HG03280 (cell line): ENCODE data around the gene PTPRG.
"Not testable (repeated sequence)": the region's sequence is repeated elsewhere in the genome, so short reads cannot be mapped to it uniquely, and the experiment has no call there.

Source experiments
- ATAC-seq: cut with Tn5 transposase; IDR thresholded peaks from one replicate; pipeline ENCODE4 v1.9.1; 2021; ENCODE audit warnings: mild to moderate bottlenecking, moderate library complexity; ENCODE audit not compliant: unreplicated experiment

PTPRG gene

DNA sequence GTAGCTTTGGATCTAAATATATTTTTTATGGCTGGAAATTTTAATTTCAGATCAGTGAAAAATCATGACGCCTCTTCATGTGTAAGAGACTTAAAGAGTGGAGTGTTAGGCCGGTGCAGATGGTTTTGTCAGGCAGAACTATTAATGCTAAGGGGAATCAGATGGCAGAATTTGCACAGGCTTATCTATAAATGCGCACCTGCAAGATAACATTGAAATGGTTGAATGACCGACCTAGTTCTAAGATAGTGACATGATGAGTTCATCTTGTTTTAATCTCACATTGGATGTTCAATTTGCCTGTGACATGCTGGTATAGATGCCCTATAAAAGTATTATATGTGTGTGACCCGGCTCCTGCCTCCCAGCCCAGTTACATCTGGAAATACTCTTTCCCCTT lies 471.4 kb downstream of the PTPRG start:
- no peak for ATAC-seq

DNA sequence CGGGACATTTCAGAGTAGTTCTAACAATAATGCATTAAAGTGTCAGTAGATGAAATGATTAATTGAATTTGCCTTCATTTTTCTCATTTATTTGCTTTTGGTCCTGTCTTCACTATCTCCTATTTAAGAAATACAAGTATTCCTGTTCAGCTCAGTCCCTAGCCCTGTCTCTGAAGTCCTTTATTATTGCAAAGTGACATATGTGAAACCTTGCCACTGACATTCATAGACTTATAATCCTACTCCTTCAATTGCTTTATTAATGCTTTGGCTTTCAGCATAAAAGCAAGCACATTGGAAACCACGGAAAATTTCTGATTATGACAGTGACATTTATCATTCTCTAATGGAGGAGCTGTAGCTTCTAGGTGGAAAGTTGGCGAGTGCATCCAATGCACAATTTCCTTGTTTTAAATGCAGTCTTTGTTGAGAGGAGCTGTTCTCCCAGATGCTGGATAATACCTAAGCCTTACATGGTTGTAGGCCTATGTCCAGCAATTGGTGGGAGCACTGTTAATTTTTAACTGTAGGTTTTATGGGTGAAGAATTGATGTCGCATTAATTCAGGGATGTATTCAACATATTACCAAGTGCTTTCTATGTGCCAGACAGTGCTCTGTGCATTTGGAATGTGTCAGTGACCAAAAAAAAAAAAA lies 474.2 kb downstream of the PTPRG start:
- no peak for ATAC-seq

DNA sequence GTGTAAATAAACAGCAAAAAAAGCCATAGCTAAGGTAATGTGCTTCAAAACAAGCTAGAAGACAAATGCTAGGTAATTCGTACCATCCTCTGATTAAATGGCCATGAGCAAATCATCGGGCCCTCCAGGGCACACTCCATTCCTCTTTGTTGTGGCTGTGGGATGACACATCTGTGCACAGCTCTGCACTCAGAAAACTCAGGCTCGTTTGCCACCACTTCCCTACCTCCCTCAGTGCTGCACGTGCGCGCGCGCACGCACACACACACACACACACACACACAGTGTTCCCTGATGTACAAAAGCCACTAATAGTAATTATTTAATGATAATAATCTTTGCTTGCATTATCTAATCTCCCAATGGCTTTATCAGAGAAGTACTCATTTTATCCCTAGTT lies 475.4 kb downstream of the PTPRG start:
- no peak for ATAC-seq

DNA sequence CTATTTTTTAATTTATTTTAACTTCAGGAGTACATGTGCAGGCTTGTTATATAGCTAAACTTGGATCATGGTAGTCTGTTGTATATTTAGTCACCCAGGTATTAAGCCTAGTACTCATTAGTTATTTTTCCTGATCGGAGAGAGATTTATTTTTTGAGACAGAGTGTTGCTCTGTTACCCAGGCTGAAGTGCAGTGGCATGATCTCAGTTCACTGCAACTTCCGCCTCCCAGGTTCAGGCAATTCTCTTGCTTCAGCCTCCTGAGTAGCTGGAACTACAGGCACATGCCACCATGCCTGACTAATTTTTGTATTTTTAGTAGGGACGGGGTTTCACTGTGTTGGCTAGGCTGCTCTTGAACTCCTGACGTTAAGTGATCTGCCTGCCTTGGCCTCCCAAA lies 477.4 kb downstream of the PTPRG start:
- ATAC-seq: not testable (repeated sequence)

DNA sequence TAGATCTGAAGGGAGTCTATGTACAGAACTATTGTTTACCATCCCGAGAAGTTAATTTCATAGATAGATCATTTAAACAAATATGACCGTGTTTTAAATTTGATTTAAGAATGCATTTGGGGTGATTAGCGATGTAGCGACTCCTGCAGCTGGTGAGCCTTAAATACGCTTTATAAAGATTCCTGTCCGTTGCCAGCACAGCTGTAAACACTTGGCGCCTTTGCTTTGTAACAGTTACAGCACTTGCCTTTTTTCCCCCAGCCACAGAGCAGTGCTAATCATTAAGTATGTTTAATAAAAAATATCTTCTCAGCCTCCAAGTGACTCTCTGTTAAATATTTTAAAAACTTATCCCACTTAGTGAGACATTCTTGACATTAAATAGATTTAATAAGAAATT lies 478.2 kb downstream of the PTPRG start:
- ATAC-seq: no peak

DNA sequence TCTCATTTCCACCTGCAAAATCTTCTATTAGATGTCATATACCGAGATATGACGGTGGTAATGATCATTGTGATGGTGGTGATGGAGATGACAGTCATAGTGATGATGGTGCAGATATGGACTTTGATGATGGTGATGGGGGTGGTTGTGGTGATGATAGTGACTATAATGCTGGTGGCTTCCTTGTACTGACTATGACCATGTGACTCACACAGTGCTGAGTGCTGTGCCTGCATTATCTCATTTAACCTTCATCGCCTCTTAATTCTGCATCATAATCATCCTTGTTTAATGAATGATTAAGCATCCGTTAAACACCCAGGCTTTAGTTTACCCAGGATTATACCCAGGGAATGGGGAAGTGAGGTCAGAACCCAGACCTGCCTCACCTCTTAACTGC lies 480.3 kb downstream of the PTPRG start:
- no peak for ATAC-seq

DNA sequence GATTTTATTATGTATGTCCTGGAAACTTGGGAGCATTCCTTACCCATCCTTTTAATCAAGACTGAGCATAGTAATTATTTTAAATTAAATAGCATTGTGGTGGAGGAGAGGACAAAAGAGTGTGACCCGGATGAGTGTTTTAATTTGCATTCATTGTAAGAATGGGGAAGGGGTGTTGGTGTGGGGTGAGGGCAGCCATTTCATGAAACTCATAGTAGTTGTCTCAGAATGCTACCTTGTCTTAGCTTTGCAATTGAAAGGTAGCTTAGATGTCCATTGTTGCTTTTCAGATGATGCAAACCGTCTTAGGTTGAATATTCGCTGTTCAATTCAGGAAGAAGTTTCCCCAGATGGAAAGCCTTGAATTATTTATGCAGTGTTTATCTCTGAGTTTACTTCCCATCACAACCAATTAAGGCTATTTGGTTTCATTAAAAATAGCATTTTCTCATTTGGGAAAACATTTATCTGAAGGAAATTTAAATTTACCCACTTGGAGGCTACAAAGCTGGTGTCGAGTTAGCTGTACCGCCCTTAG lies 483.6 kb downstream of the PTPRG start:
- no peak for ATAC-seq

DNA sequence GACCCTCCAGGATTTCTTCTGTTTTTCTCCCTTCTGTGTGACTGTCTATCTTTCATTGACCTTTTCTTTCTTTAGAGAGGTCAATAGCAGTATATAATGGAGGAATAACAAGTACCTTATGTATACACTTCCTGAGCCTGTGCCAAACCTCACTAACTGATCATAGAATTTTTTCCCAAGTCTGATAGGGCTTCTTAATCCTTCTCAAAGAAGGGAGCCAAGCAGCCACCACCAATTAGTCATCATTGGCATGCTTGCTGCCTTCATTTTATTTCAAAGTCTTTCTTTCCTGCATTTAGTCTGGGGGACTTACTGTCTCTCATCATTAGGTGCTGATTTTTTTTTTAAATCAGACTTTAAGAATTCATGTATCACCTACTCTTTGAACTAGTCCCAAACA lies 485.0 kb downstream of the PTPRG start:
- no peak for ATAC-seq

DNA sequence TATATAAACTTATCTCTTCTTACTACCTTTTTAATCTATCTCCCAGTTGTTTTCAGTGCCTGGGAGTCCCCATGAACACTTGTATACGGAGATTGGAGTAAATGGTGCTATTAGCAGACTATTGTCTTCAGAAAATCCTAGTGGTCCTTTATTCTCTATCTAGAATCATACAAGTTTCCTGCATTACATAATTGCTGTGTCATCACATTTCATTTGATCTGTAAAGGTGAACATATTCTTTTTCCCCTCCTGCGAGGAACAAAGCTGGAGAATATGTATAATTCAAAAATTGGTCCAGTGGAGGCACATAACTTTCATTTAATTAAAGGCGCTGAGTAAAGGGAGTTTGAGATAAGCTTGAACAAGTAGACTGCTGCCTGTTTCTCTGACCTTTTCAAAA lies 487.2 kb downstream of the PTPRG start:
- no peak for ATAC-seq

DNA sequence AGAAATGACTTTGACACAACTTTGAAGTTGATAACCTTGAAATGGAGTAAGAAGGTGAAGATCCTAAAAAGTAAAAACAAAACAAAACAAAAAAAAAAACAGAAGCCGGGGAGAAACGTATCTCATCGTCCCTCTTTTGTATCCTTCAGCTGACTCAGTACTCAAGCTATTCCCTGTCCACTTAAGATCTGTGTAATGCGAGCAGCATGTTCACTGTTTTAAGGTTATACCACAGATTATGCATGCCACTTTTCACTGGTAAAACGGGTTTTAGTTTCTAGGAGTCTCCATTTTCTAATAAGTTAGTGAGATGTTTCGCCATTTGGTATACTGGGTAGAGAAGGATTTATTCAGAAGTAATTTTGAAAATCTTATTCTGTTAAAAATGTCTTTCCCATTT lies 487.7 kb downstream of the PTPRG start:
- no peak for ATAC-seq

DNA sequence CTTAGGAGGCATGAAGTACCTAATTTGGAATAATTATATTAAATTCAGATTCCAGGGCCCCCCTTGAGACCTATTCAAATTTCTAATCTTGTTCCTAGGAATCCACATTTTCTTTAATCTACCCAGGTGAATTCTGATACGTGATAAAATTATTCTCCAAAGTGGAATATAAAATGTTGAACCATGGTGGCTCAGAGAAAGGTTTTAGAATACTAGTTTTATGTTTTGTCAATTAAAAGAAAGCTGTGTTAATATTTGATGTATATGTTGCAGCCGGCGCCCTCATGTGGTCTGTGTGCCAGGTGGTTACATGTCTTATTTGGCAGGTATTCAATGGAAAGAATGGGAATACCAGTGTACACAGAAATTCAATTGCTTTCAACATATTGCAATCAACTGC lies 490.1 kb downstream of the PTPRG start:
- no peak for ATAC-seq

DNA sequence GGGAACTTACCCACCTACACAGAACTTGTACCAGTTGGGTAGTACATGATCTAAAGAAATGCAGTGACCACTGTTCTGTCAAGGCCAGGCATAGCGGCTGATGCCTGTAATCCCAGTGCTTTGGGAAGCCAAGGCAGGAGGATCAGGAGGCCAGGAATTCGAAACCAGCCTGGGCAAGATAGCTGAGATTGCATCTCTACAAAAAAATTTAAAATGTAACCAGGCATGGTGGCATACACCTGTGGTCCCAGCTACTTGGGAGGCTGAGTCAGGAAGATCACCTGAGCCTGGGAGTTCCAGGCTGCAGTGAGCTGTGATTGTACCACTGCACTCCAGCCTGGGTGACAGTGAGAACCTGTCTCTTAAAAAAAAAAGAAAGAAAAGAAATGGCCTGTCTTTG lies 491.0 kb downstream of the PTPRG start:
- ATAC-seq: no peak

DNA sequence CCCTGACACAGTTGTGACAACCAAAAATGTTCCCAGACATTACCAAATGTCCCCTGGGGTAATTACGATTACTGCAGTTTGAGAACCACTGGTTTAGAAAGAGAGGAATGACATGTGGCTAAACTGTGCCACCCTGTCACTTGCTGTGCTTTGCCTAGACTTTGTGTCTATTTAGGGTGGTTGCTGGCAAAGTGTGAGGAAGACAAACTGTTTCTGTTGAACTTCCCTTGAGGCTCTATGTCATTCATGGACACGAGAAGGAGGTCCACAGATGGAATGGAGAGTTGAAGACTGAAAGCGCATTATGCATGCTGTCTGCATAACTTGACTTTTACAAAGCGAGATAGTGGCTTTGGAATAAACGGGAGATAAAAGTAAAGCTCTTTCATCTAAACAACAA lies 495.3 kb downstream of the PTPRG start:
- no peak for ATAC-seq

DNA sequence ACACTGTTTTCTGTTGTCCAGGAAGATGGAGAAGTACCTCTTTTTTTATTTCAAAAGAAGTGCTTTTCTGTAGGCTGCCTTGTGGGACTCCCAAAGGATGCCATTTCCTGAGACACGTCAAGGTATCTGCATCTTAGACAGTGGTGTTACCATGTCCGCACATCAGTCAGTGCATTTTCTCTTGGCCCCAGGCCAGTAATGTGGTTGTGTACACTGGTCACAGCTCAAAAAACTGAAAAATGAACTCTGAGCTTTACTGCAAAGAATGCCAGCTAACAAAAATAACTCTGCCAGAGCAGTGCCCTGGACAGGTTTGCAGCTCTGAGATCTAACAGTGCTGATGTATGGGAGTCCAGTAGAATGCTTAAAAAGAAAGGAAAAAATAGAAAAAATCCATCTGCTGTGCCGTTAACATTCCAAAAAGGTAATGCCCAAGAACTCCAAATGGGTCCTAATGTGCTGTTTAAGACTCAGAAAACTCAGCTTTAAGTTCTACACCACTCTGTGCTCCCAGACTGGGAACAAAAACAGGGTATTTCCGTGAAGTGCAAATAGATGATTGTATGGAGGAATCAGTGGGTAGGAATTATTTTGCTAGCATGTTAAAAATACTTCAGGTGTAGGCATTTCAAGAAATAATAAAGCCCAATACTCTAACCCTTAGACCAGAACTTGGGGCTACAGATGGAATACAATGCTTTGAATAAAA lies 496.1 kb downstream of the PTPRG start:
- no peak for ATAC-seq

DNA sequence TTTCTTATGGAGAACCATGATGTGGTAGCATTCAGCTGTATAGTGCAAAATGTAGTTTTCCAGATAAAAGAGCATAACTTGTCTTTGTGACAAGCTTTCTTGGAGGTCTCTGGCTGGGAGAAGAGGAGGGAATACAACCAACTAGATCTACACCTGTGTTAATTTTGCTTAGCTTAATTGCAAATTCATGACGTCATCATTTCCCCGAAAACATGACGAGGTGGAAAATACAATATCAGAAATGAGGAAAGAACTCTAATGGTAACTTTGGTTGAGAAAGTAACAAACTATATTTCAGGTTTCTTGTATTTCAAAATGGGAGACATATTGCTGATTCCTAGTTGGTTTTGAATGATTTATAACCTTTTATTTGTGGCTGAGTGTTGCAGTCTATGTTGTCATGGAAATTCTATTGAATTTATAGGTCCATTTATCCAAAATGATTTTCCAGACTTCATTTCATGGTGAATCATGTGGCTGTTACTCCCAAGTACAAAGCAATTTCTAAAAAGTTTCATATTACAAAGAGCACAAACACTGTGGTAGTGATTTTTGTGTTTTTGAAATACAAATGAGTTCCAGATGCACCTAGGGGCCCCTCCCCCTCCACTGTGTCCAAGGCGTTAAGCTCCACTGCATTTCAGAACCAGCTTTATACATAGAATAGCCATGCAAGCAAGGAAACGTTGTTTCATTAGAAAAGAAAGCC lies 504.8 kb downstream of the PTPRG start:
- no peak for ATAC-seq

DNA sequence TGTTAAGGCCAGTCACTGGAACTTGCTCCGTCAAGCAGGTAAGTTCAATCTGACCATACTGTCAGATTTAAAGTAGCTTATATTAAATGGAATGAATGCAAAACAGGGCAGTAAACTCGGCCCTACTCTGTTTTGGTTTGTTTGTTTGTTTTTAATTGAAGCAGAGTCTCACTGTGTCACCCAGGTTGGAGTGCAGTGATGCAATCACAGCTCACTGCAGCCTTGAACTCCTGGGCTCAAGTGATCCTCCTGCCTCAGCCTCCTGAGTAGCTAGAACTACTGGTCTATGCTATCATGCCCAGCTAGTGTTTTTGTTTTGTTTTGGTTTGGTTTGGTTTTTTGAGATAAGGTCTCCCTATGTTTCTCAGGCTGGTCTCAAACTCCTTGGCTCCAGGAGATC lies 507.0 kb downstream of the PTPRG start:
- ATAC-seq: no peak

DNA sequence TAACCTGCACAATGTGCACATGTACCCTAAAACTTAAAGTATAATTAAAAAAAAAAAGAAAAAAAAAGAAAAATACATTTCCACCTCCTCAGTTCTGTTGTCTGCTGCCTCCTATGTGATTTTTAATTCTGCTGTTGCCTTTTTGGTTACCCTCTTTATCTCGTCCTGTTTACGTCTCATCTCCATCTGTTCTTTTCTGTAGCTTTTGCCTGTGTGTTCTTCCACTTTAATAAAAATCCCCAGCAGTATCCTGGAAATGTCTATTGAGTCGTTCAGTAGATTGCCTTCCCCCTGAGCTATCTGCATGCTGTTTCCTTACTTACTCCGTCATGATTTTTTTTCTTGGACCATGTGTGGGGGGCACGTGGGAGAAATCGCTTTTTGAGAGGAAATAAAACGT lies 509.5 kb downstream of the PTPRG start:
- ATAC-seq: no peak

DNA sequence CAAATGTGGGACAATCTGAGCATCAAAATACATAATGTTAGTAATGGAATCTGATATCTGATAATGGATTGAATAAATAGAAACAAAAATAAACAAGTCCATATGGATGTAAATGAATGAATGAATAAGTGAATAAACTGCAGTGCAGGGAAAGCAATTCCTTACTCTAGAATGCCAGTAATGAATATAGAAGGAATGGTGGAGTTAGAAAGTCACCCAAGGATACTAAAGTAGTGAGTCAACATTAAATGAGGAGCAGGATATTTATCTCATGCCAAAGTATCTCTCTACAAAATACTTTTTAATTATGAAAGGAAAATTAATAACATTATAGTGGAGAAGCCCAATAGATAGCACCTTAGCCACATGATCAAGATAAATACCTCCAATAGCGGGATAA lies 511.7 kb downstream of the PTPRG start:
- no peak for ATAC-seq

DNA sequence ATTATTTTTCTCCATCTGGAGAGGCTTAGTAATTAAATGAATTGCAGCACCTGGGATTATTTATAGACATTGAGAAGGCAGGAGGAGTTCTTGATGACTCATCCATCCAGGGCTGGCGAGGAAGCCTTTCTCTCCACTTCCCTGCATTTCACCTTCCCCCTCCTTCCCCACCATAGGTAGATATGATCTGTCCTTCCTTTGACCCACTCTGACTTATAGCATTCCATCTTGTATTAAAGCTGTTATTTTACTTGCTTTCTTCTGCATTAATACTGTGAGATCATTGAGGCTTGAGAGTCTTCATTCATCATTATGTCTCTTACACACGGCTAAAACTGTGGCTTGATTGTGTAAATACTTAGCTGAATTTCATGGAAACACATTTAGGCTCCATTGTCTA lies 523.2 kb downstream of the PTPRG start:
- ATAC-seq: no peak

DNA sequence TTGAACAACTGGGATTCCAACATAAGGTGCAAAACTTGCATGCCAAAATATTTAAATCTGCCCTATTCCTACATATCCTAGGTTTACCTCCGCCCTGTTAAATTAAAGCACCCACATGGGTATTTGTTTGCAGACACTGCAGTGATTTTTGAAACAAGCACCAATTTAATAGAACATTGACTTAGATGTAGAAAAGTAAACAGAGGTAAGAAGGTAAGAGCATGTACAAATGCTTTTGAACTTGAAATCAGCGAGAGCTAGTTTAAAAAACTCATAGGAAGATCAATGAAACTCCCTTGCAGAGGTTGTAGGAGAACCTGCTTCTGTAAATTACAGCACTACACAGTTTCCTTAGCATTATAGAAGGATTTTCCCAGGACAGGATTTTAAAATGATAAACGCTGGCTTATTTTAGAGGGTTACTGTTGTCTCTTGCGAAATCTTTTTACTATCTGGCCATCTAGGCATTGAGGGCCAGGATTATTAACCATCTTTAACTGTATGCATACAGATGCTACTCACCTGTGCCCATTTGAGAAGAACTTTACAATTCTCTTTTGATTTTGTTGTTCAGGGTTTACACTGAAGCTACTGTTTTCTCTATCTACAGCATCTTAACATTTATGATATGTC lies 527.2 kb downstream of the PTPRG start:
- ATAC-seq: no peak

DNA sequence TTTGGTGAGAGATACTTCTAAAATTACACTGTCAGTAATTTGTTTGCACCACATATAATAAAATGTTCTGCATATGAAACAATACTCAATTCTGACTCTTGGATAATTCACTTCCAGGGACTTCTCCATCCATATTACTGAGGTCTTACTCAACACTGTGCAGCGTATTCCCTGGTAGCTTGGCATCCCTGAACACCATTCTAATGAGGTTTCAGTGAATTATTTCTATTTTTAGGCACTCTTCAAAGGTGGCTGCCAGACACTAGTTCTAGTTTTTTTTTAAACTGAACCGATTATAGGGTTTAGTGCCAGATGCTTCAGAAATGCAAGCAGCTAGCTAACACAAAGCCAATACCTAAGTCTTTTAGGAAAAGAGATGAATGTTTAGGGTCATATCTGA lies 528.7 kb downstream of the PTPRG start:
- ATAC-seq: no peak

DNA sequence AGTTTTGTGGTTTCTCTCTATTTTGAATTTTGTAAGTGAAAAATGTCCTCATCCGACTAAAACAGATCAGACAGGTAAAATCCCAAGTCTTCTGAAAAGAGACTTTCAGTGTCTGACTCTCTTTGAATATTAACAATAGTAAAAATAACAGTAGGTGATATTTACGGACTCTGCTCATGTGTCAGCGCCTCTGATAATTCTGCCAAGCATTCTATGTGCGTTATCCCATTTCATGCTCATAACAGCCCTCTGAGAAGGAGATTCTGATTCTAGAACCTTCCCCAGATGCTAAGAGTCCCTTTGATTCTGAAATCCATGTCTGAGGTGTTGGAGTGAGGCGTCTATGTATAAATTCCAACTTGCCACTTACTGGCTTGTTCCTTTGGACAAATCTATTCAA lies 529.1 kb downstream of the PTPRG start:
- ATAC-seq: no peak
